Stimulated activated CD8-positive, alpha-beta memory T cell treated with anti-CD3 and anti-CD28 coated beads, Interleukin-15, amount 100 ng/mL, for 4 hours (primary cell): Measurements from ENCODE around the gene XPA.
"Not testable (repeated sequence)": the region's sequence is repeated elsewhere in the genome, so short reads cannot be mapped to it uniquely, and the experiment has no call there.

Experiments
- DNase-seq, 2 donors: peaks; one replicate each; pipeline ENCODE4 v3.0.0-alpha.2; 2020; ENCODE audit warnings: low read depth in 2 of 2

XPA gene

DNA sequence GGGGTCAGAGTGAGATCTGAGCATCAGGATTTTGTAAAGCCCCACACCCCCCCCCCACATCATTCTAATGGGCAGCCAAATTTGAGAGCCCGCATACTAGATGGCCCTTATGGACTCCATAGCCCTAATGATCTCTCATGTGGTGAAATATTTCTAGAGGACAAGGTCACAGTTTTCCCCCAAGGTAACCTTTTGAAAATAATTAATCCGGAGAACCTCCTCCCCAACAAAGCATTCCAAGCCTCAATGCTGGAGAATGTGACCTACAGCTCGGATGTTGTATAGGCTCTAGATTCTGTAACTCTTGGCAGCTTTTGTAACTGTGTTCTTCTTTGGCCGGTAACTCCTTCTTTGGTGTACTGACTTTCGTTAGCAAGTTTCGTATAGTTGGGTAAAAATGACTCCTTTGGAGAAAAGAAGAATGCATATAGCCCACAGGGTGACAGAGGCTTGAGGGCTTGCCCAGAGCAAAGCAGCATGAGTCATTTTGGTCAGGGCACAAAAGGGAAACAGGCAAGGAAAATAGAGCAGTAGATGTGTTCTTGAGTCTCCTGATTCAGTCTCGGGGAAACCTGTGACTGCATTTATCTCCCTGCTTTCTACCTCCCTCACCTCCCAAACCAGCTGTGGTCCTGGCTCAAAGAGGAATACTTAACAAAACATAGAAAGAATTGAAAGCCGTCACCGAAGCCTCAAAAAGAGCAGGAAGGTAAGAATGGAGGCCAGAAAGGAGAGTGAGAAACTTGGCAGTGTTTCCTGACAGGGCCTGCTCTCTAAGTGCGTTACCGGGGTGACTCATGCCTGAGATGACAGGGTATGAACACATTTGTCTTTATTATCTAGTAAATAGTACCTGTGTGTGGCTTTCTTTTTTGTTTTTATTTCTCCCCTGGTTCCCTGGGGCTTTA, 6.6 kb upstream of the XPA start:
- DNase-seq: no peak

DNA sequence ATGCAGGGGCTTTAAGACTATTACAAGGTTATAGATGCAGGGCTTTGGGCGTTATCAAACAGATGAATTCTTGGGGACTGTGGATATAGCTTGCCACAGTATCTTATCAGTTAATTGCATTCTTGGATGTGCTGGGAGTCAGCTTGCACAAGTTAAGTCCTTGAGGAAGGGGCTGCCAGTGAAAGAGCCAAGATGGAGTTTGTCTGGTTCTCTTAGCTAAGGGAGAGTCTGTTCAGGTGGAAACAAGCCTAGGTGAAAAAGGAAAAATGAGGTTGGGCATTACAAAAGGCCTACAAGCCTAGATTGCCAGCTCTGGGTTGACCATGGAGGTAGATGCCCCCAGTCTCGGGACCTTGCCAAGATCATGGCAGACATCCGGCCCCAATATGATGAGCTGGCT, 2.7 kb upstream of the XPA start:
- DNase-seq: not testable (repeated sequence)

GRCh38 chr9:97699281-97699680, 2.1 kb upstream of the XPA start:
- not testable (repeated sequence) for DNase-seq

DNA sequence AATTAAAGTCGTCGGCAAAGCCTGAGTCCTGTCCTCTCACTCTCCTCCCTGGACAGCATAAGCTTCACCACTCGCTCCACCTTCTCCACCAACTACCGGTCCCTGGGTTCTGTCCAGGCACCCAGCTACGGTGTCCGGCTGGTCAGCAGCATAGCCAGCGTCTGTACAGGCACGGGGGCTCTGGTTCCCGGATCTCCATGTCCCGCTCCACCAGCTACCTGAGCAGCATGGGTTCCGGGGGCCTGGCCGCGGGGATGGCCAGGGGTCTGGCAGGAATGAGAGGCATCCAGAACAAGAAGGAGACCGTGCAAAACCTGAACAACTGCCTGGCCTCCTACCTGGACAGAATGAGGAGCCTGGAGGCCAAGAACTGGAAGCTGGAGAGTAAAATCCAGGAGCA, 1.7 kb upstream of the XPA start:
- DNase-seq: no peak

GRCh38 chr9:97697837-97698236, 697 bp upstream of the XPA start:
- DNase-seq: no peak

GRCh38 chr9:97695995-97696802, 941 bp downstream of the XPA start:
- no peak for DNase-seq

DNA sequence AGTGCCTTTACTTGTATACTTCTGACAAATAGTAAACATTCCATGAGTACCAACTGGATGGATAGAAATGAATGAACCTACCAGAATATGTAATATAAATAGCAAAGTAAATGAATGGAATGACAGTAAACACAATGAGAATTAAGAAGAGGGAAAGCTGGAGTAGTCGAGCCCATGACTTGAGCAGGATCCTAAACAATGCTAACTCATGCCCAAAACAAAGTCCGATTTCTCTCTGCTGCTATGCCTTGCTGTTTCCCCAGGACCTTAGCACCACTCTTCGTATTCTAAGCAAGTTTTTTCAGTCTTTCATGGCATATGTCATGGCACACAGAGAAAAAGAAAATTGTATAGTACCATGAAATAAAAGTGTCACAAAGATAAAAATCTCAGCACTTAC, 1.8 kb downstream of the XPA start:
- no peak for DNase-seq

DNA sequence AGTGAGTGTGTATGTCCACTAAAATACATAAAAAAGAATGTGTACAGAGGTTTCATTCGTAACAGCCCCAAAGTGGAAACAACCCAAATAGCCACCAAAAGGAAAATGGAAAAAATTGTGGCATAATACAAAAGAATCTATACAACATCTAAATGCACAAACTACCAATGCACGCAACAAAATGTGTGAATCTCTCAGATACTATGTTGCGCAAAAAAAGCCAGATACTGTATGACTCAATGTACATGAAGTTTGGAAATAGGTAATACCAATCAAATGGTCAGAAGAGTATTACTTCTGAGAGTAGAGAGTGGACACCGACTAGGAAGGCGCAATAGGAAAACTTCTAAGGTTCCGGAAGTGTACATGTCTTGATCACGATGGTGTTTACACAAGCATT, 2.4 kb downstream of the XPA start:
- DNase-seq: no peak

- no peak for DNase-seq
Measured at GRCh38 chr9:97689401-97690180, 7.5 kb downstream of the XPA start.

DNA sequence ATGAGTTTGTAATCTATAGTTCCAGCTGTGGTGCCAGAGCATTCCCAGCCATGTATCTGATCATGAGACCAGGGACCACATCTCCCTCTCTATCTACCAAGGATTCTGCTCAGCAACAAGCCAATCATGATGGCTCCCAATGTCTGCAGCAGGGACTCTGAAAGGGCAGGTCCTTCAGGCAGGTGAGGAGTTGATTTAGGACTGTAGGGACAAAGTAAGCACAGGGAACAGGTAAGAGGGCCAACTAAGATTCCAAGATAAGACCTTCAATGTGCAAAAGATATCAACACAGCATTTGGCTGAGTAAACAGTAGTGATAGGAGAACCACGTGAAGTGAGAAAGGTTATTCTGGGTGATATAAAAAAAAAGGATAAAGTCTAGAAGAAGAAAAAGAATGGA, 8.5 kb downstream of the XPA start:
- DNase-seq: no peak

DNA sequence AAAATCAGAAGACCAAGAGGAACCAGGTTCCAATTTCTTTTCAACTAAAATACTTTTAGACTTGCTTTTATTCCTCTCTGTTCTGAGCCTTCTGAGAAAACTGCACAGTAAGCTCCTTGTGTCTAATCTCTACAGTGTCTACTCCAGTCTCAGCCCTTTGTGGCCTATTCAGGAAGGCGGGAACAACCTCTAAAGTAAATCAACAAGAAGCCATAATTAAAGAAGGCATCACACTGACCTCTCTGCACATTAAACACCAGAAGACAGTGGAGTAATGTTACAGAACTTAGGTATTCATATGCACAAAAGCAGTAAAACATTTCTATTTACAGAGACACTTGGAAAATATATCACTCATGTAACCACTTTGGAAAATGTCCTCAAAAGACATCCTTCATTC, 14.9 kb downstream of the XPA start:
- DNase-seq: no peak

DNA sequence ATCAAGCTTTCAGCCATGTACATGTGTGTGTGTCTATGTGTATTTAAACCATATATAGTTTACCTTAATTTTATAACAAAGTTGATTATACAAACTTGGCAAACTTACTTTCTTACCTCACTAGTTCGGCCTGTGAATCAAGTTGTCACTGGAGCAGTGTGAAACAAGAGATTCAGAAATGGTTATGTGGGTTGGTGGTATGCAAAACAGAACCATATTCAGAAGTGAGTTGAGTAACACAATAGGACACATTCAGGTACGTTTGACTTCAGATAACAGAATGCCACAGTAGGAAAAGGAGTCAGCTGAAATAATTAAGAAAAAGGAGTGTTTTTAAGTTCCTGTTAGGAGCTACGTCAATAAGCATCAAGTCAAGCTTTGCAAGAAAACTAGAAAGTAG, 21.5 kb downstream of the XPA start:
- DNase-seq: no peak

DNA sequence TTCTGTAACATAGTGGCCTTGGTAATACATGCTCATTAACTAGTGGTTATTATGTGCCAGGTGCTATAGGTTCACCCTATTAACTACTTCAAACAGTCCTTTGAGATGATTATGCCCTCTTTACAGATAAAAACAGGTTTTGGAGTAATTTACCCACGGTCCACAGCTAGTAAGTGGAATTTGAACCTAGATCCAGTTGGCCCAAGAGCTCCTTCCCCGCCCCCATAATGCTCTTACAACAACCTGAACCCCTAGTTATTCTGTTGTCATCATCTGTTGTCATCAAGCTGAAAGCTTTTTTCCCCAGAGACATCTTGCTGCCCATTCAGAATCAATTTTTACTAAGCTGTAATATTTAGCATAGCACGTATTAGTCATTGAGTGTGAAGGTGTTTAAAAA, 23.2 kb downstream of the XPA start:
- no peak for DNase-seq

- no peak for DNase-seq
Measured at GRCh38 chr9:97672403-97672802, 24.7 kb downstream of the XPA start.

DNA sequence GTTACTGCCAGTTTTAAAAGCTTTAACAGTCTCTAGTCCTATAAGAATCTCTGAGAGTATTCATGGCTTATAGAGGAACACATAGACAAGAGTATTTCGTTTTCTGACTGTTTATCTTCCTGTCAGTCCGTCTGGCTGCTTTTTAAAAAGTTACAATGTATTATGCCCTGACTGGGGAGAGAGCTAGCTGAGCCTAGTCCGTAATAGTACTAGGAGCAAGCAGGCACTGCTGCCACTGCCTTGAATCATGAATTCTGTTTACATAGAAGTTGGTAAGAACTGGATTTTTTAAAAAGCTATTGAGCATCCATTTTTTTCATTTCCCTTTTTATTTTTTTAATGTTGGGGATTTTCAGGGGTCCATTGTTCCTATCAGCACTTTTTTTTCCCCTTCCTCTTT, 26.6 kb downstream of the XPA start:
- no peak for DNase-seq

- DNase-seq: no peak
Measured at GRCh38 chr9:97668485-97668884, 28.7 kb downstream of the XPA start.

DNA sequence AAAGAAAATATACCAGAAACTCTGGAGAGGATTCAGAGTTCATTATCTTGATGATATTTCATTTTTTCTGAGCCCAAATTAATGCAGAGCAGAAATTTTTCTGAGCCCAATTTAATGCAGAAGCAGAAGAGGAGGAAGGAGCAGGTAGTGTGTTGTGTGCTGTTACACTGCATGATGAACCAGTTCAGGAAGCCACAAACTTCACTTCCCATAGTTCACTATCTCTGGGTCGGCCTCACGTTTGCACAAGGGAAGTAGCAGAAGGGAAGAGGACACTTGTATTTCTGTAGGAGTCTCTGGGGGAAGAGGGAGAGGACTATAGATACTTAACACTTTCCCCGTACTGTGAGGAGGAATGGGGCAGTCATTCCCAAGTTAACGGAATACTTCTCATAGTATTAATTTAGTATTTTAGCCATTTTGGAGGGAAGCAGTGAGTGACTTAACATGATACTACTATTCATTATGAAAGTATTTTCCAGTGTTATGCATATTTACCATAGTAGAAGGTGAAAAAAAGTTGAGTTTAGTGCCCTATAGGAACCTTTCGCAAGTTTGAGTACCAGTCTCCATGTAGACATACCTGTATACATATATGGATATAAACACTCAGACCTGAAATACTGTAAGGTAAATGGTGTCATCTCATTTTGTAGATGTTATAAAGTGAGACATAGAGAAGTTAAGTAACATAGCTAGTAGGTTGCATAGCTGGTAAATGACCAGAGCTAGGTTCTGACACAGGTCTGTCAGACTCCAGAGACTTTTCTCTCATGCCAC, 30.0 kb downstream of the XPA start:
- no peak for DNase-seq

DNA sequence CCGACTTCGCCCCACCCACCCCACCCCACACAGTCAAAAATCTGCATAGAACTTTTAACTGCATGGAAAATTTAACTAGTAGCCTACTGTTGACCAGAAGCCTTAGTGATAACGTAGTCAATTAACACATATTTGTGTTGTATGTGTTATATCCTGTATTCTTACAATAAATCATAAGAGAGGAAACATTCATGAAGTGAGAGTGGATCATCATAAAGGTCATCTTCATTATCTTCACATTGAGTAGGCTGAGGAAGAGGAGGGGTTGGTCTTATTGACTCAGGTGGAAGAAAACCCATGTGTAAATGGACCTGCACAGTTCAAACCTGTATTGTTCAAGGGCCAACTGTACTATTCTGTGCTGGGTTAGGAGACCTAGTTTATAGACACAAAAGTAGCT, 31.4 kb downstream of the XPA start:
- no peak for DNase-seq

DNA sequence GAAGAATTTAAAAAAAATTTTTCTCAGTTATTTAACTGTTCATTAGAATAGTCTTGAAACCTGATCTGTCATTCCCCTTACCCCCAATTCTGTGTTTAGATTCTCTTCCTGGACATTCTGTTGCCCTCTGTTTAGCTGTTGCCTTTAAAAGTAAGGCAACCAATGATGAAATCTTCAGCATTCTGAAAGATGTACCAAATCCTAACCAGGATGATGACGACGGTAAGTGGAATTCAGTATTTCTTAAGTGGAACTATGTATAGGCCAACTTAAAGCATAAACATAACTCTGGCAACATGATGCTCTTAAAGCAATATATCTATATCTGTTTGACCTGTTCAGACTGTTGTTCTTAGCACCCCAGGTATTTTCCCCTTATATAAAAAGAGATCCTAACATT, 36.3 kb downstream of the XPA start:
- DNase-seq: no peak

GRCh38 chr9:97660340-97660739, 36.8 kb downstream of the XPA start:
- no peak for DNase-seq

GRCh38 chr9:97659771-97660170, 37.4 kb downstream of the XPA start:
- DNase-seq: no peak

- no peak for DNase-seq
Measured at GRCh38 chr9:97658707-97659106, 38.4 kb downstream of the XPA start.
